Left hindlimb (tissue), 1 donor: Measurements from ENCODE around the gene TMEM132E.

Source experiments
- DNase-seq: peaks from one replicate; pipeline ENCODE4 v3.0.0-alpha.2; 2018

Gene TMEM132E

DNA sequence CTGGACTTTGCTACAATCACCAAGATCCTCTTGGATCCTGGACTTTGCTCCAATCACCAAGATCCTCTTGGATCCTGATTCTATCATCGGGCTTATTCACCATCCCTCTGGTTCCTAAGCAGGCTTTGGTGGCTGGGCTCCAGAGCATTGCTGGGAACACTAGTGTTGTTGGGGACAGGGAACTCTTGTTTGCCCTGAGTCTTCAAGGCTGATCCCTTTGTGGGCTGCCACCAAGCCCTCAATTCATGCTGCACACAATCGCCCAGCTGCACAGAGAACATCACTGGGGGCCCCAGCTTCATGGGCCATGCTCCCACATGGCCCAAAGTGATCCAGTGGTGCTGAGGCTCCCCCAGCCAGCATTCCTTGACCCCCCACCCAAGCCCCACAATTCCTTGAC is 88.3 kb downstream of the TMEM132E start:
- no peak for DNase-seq

DNA sequence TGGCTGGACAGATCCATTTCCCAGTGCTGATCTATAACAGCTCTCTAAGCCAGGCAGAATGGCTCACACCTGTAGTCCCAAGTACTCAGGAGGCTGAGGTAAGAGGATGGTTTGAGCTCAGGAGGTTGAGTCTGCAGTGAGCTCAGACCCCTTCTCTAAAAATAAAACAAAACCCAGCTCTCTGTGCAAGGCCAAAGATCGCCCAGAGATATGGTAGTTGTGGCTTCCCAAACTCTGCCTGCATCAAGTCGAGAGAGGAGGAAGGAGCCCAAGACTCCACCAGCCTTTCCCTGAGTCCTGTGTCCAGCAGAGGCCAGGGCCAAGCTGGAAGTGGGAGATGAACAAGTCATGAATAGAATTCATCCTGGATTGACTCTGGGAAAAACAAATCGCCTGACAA is 88.8 kb downstream of the TMEM132E start:
- no peak for DNase-seq

DNA sequence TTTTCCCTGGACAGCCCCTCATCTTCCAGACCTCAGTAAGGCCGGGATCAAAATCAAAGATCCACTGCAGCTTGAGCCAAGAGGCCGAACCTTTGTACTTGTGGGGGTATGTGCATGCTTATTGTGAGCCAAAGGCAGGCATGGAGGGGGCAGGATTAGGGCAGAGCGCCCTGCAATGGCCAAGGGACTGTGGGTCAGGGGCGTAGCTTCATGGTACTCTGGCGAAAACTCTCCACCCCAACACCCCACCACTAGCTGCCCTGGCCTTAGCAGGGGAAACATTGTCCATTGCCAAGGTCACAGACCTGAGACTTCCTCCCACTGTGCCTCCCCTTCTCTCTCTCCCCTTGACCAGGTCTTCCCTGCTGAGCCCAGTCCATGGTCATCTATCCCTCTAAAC is 90.1 kb downstream of the TMEM132E start:
- DNase-seq: no peak

DNA sequence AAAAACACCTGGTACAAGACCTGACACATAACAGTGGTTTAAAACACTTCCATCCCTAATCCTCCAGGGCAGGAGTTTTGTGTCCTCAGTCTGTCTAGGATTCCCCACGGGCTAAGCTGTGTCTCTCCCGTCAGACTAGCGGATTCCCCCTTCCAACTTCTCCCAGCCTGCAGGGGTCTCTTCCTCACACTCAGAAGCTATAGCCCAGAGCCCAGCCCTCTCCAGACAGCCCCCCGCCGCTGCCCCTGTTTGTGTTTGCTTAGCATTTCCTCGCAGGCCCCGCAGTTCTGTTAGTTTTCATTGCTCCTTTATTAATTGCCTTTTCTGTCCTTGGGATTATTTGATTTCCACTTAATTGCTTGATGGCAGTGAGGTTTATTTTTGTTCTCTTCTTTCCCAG is 91.2 kb downstream of the TMEM132E start:
- no peak for DNase-seq

DNA sequence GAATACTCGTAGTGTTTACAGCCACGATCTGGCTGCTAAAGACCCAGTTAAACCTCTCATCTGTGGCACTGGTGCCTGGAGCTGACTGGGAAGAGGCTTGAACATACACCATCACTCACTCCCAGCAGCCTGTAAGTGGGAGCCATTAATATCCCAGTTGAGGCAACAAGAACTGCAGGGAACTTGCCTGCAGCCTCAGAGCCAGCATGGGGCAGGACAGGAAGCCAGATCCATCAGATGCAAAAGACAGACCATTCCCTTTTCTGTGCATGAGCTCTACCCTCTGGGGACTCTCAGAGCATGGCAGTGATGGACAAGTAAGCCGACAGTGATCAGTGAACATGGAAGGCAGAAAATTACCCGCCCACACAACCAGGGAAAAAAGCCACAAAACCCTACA is 91.8 kb downstream of the TMEM132E start:
- no peak for DNase-seq

DNA sequence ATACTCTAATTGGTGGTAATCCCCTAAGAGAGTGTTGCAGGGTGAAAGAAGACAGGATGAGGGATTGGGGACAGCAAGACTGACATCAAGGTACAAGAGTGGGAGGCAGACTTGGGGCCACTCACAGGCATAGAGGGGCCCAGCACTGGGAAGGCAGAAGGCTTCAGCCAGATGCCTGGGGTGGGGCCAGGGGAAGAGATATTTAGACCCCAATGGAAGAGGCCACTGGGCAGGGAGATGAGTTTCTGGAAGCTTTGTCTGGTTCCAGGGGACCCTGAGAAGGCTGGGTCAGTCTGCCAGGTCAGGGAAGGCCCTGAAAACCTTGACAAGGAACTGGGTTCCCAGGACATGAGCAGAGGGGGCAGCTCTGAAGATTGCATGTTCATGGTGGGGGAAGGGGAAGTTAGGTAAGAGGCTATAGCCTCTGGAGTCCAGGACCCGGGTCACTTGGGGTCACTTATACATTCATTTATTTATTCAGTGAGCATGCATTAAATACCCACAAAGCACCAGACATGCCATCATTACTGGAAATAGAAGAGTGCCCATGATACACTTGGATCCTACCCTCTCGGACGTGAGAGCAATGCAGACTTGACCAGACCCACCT is 92.9 kb downstream of the TMEM132E start:
- DNase-seq: no peak

DNA sequence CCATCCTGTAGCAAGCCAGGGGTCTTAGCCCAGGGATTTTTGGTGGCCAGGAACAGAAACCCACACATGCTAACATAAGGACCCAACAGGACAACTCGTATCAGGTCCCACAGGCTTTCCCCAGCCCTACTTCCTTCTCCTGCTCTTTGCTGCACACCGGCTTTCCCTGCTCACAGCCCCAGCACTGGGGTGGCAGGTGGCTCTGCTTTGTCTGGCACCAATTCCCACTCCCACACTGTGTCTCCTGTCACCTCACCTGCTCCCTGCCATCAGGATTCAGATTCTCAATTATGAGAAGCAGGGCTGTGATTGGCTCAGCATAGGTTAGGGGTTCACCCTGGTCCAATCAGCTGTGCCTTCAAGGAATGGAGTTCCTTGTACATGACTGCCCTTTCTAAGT is 94.1 kb downstream of the TMEM132E start:
- DNase-seq: no peak

DNA sequence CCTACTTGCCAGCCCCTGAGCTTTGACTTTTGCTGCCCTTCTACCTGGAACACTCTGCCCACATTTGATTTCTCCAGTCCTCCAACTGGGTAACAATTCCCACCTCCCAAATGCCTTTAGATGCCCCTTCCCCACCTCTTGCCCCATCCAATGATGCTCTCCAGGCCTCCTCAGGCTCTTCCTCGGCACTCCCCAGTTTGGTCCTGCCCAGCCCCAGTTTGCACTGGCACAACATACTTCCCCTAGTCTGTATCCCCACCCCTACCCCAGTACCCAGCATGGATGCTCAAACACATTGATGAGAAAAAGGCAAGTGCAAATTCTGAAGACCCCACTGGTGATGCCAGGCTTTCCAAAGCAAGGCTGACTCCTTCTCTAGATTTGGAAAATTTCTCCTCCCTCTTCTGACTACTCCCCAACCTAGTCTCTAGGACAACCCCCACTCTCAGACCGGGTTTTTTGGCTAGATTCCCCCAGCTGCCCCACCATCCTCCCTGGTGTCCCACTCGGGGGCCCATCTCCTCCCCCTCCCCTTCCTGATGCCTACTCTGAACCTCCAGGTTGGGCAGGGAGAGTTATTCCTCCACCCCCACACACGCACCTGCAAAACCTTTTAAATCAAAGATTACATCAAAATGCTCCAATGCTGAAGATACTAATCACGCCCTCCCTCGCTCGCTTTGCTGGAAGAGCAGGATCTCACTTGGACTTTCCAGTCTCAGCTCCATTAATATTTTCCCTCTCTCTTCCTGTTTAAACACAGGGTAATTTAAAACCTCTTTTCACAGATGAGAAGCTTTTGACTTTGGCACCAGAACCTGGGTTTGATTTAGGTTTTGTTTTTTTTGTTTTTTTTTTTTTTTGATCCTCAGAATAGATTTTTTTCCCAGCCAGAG is 94.9 kb downstream of the TMEM132E start:
- no peak for DNase-seq

DNA sequence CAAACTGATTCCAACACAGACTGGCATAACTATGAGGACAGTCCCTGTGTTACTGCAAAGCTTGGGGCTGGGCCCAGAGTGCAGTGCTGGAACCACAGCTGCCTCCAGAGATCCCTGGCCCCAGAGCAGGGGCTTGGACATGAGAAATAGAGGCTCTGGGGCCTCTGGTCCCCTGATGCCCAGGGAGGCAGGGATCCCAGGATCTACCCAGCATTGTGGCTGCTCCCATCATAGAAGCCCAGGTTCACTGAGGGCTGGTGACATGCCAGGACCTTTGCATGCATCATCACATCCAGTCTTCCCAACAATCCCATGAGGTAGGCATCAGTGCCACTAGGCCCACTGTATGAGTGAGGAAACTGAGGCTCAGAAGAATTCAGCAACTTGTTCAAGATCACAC is 95.8 kb downstream of the TMEM132E start:
- no peak for DNase-seq

DNA sequence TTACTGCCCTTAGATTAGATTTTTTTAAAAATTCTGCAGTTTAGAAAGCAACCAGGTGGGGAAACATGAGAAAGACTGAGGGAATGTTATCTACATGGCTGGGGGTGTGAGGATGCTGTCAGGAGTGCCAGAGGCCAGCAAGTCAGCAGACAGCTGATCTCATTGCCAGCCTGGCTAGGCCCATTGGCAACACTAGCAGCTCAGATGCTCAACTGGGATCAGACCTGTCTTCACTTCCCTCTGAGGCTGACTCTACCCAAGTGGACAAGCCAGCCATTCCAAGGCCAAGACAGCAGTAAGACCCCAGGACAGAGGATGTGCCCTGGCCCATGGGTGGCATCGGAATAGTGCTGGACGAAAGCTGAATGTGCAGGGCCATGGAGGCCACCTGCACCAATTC is 96.2 kb downstream of the TMEM132E start:
- no peak for DNase-seq

DNA sequence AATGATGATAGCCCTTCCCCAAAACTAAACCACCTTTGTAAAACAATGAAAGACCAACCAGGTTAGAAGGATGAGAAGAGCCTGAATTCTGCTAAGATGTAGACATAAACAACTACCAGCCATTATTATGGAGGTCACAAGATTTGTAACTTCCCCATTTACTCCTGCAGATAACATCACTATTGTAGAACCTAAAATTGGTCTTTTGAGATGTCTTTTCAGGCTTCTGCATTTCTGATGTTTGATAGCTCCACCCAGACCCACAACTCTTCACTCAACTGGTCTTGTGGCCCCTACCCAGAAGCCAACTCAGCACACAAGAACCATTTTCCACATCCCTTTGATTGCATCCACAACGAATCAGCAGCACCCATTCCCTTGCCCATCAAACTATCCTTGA is 100.8 kb downstream of the TMEM132E start:
- DNase-seq: no peak

DNA sequence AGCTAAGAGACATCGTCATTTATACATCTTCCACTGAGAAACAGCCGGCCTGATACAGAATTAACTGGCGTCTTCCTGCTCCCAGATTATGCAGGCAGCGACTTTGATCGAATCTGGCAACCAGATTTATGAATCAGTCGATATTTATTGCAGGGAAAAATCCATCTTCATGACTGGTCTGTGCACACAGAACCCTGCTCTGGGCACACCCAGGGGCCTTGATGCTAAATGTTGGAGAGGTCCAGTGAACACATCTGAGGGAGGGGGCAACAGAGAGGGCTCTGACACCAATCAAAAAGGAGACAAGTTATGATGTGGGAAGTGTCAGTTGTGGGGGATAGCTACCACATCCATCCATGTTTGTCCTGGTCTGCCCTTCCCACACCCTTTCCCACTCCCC is 102.9 kb downstream of the TMEM132E start:
- no peak for DNase-seq

DNA sequence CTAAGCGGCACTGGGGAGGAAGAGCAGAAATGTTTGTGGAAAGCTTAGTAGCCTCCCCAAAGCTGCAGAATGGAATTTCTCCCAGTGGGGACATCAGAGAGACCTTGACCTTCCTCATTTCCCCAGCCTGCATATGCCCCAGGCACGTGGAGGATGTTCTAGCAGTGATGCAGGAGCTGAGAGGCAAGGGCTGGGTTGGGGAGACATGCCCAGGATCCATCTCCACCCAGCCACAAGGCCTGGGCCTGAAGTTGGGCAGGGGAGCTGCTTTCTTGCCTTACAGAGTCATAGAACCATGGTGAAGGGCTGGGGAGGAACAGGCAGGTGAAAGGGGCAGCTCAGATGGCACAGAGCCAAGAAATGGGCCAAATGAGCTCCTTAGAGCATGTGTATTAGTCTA is 104.0 kb downstream of the TMEM132E start:
- DNase-seq: no peak
